HG02678 (cell line): ENCODE data around the gene TBL1Y.
"Not testable (repeated sequence)": the region's sequence is repeated elsewhere in the genome, so short reads cannot be mapped to it uniquely, and the experiment has no call there.

Experiments used
- ATAC-seq: cut with Tn5 transposase; IDR thresholded peaks from one replicate; pipeline ENCODE4 v1.9.1; 2021; ENCODE audit warnings: mild to moderate bottlenecking, moderate library complexity; ENCODE audit not compliant: unreplicated experiment

Gene TBL1Y

DNA sequence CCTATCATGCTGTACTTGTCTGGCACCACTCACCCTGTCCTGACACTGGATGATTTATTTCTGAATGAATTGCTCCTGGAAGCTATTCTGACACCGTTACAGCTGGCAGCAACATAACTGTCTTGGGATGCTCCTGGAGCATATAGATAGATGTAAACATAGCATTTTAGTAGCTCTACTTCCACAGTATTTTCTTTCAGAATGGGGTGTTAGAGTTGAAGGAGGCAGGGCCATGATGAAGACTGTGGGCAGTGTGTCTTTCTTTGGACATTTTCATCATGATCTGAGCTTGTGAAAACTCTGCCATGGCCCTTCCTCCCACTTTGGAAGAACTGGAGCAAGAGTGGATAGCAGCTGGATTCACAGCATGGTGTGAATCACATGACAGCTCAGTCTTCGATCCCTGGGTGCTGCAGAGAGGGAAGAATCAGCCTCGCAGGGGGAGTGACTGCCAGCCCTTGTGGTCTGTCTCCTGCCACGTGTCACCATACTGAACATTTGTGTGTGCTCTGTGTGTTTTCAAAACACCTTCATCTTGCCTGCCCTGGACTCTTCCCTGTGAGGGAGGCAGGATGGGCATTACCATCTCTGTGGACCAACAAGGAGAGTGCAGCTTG is 61.9 kb downstream of the TBL1Y start:
- ATAC-seq = no peak

DNA sequence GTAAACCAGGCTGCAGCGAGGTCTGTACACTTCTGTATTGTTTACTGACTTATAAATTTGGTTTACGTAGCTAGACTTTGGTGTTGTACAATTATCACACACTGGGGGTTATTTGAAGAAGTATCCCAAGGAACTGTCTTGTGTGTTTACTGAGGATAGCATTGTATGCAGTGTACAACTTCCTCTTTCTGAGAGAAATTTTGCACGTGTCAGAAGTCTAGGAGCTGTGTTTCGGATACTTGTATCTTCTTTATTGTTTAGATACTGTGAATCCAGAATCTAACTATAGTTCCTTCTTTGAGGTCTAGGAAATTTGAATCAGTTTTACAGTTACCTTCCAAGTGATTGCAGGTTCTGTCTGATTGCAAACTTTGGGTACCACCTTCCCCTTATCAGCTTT is 64.5 kb downstream of the TBL1Y start:
- ATAC-seq = no peak

DNA sequence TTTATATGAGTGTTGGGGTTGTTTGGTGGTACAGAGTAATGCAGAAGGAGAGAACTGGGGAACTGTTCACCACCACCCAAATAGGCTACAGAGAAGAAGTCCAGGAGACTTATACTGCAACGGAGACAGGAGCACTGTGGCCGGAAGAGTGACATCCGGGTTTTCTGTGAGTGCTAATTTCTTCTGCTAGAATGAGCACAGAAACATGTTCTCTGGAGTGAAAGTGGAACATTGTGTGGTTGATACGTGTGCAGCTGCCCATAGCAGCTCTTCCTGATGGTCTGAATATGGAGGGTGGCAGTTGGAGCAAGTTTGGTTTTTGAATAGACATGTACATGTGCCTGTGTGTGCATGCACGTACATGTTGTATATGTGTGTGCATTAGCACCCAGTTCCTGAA is 67.3 kb downstream of the TBL1Y start:
- ATAC-seq = no peak

- ATAC-seq = no peak
Observed at GRCh38 chrY:6983221-6983620, 72.7 kb downstream of the TBL1Y start.

GRCh38 chrY:6987811-6988210 is 77.3 kb downstream of the TBL1Y start:
- ATAC-seq = no peak

DNA sequence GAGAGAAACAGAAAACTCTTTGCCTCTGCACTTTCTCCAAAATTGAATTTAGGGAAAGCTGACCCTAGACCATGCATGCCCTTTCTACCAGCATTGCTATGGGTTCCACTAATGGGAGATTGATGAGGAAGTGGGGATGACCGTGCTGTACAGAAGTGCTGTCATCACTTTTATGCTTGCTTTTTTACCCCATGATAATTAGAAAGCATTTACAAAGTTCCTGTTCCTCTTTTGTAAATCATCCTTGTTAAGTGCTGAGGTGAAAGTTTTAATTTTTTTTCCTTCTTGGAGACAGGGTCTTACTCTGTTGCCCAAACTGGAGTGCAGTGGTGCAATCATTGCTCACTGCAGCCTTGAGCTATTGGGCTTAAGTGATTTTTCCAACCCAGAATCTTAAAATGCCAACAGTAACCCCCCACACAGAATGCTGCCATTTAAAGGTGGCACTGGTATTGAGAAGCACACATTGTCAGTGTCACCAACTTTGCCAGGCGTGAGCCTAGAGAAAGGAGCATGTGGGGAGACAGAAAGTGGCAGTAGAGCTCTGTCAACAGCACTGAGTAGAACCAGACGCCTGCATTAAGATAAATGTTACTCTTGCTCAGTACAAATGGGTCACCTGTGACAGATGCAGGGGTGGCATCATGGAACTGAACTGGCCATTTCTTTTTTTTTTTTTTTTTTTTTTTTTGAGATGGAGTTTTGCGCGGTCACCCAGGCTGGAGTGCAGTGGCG is 79.6 kb downstream of the TBL1Y start:
- ATAC-seq = no peak

DNA sequence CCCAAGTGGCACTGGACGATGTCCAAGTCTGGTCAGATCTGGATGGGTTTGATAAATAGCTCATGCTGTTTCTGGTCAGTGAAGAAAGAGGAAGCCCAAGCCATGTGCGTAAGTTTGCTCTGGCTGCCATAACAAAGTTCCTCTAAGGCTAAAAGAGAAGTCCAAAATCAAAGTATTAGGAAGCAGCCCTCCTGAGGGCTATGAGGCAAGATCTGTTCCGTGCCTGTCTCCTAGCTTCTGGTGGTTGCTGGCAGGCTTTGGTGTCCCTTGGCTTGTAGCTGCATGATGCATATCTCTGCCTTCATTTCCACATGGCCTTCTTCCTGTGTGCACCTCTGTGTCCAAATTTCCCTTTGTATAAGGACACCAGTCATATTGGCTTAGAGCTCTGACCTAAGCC is 81.5 kb downstream of the TBL1Y start:
- no peak for ATAC-seq

GRCh38 chrY:6995987-6996386 is 85.5 kb downstream of the TBL1Y start:
- ATAC-seq = no peak

GRCh38 chrY:6997503-6998066 is 87.1 kb downstream of the TBL1Y start:
- ATAC-seq = no peak

DNA sequence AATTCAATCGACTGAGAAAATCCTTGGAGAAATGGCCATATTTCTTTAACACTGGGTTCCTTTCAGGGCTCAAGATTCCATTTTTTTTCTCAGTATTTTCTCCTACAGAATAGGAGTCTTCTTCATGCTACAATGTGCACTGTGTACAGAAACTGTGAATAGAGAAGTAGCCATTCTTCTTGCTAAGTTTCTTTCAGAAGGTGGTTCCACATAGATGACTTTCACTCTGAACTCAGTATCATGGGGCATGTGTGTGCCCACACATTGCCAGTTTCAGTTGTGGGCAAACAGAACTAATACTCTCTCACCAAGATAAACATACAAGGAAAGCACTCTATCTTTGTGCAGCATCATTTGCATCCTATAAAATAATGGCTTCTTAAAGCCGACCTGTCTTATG is 89.4 kb downstream of the TBL1Y start:
- ATAC-seq = peak; percentile 61

DNA sequence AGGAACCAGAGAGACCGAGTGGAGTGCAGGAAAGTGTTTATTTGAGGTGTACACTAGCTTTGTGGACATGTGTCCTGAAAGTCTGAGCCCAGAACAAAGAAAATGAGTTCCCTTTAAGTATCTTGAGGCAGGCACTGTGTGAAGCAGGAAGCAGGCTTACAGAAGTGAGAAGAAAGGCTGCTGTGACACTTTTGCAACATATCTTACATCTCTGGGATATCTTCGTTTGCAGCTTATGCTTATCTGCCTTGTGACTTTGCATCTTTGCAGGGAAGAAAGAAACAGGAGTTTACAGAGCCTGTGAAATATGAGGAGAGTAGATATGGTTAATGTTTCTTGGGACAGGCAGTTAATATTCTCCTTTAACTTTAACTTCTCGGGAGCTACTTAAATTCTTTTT is 92.1 kb downstream of the TBL1Y start:
- no peak for ATAC-seq

DNA sequence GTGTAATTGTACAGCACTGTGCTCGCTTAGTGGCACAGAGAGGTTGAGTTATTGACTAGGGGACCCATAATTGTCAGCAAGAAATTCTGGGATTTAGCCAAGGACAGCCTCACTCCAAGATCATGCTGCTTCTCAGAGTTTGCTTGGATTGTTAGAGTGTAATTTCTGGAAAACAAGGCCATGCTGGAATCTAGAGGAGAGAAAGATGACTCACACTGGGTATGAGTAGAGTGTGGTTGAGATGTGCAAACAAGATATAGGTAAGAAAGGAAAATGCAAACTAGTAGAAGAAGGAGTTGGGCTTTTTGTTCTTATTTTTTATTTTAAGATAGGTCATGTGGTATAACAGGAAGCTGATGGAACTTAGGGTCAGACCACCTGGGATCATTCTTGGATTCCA is 97.4 kb downstream of the TBL1Y start:
- no peak for ATAC-seq

GRCh38 chrY:7008578-7009355 is 98.3 kb downstream of the TBL1Y start:
- ATAC-seq = no peak

- ATAC-seq = no peak
Observed at GRCh38 chrY:7013051-7013450, 102.6 kb downstream of the TBL1Y start.

- ATAC-seq = no peak
Observed at GRCh38 chrY:7016521-7016920, 106.0 kb downstream of the TBL1Y start.

DNA sequence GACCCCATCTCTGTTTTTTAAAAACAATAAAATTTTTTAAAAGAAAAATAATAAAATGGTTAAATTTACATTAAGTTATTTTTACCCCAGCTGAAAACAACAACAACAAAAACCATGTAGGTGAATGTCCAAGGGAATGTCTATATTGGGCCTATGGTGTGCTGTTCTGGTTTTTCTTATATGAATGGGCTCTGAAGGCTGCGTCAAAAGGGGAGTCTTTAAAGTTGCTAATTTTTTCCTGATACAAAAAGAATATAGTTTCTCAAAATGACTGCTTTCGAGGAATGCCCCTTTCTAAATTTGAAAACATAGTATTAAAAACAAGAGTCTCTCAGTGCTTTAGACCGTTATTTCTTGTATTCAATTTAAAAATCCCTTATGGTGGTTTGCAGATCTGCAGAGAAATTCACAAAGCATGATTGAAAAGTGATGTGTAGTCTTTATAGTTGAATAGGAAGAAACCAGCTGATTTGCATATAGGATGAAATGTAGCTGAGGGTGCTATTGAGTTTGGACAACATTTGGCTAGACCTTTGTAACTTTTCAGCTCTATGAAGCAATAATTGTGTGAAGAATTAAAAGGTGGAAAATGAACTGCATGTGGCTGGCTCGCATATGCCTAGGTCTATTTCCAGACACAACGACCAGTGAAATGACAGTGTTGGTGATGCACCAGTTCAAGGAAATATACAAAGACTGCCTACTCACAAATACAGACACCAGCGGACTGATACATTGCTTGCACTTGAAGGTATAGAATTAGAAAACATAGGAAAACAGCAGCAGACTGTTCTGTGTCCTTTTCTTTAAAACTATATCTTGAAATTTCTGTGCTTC is 107.0 kb downstream of the TBL1Y start:
- ATAC-seq = no peak

DNA sequence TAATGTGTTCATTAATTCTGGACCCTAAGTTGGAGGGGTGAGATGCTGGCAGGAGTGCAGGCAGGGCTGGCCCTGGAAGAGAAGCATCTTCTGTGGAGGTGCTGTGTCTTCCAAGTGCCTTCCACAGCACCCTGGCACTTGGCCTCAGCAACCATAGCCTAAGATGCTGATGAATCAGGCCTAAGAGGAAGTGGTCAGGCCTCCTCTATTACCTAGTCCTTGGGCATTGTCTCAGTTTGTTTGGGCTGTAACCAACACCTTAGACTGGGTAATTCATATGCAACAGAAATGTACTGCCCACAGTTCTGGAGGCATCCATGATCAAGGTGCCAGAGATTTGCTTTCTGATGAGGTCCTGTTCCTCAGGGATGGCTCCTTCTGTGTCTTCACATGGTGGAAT is 128.5 kb downstream of the TBL1Y start:
- ATAC-seq = no peak

DNA sequence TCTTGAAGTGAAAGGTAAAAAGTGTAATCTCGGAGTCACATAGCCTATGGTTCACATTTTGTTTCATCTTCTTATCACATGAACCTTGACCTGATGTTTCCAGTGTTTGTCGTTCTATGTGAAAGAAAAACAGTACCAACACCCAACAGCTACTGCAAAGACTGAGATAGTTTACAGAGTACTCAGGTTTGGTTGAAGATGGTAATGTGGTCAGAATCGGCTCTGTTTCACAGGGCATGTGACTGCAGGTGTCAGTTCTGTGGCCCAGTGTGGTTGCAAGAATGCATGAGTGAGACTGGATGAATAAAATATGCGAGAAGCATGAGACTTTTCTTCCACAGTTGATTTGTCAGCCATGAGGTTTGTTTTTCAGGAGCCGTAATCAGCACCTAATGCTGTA is 130.2 kb downstream of the TBL1Y start:
- no peak for ATAC-seq

- ATAC-seq = no peak
Observed at GRCh38 chrY:7041983-7042382, 131.5 kb downstream of the TBL1Y start.

DNA sequence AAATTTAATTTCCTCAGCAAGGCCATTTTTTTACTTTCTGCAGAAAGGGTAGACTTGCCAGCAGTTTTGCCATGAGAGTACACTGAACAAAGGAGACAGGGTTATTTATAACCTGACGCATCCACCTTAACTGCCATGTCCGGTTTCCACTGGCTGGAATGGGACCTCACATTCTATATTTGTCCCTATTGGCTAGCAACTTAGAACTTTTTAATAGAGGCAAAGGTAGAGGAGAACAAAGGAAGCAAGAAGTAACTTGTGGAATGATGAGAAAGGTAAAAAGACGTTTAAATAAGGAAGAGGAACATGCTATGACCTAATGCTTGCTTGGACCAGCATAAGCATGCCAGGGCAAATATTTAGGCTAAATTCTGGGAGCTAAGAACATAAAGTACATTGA is 142.0 kb downstream of the TBL1Y start:
- ATAC-seq = not testable (repeated sequence)

DNA sequence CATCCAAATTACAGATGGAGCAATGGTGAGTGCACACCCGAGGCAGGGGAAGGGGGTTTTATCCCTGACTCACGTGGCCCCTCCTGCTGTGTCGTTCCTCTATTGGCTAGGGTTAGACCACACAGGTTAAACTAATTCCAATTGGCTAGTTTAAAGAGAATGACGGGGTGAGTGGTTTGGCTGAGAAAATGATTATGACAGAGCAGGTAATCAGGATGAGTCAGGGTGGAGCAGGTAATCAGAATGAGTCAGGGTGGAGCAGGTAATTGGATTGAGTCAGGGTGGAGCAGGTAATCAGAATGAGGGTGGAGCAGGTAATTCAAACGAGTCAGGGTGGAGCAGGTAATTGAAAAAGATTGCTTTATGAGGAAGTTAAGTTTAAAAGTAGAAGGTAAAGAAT is 146.4 kb downstream of the TBL1Y start:
- no peak for ATAC-seq
